GM18517 (cell line): ENCODE results near the gene PLPPR4.
A peak's percentile ranks its signal among the peaks of the same experiment; 100 is the strongest.
"Not testable (repeated sequence)": the region's sequence is repeated elsewhere in the genome, so short reads cannot be mapped to it uniquely, and the experiment has no call there.

Experiments used
- ATAC-seq: cut with Tn5 transposase; IDR thresholded peaks from one replicate; pipeline ENCODE4 v1.9.1; 2021; ENCODE audit warnings: mild to moderate bottlenecking, moderate library complexity; ENCODE audit not compliant: unreplicated experiment

Gene PLPPR4

GRCh38 chr1:99264201-99265021 is at the start of gene PLPPR4:
TSS of gene PLPPR4 (plus strand) at chr1:99264492. CDS start at chr1:99264594, 102 bp downstream.
- ATAC-seq = no peak

GRCh38 chr1:99216956-99217355 is 47.3 kb upstream of the PLPPR4 start:
- no peak for ATAC-seq

GRCh38 chr1:99217599-99217998 is 46.7 kb upstream of the PLPPR4 start:
- no peak for ATAC-seq

GRCh38 chr1:99218572-99218971 is 45.7 kb upstream of the PLPPR4 start:
- ATAC-seq = no peak

- ATAC-seq = peak; percentile 91
Measured at GRCh38 chr1:99218999-99219398, 45.3 kb upstream of the PLPPR4 start.

GRCh38 chr1:99227056-99227897 is 37.0 kb upstream of the PLPPR4 start:
- ATAC-seq = no peak

GRCh38 chr1:99228153-99228552 is 36.1 kb upstream of the PLPPR4 start:
- ATAC-seq = no peak

- ATAC-seq = no peak
Measured at GRCh38 chr1:99229122-99229521, 35.2 kb upstream of the PLPPR4 start.

GRCh38 chr1:99230695-99231094 is 33.6 kb upstream of the PLPPR4 start:
- ATAC-seq = no peak

- no peak for ATAC-seq
Measured at GRCh38 chr1:99232172-99232571, 32.1 kb upstream of the PLPPR4 start.

GRCh38 chr1:99233446-99233845 is 30.8 kb upstream of the PLPPR4 start:
- no peak for ATAC-seq

- ATAC-seq = no peak
Measured at GRCh38 chr1:99236756-99237155, 27.5 kb upstream of the PLPPR4 start.

- ATAC-seq = no peak
Measured at GRCh38 chr1:99239690-99240089, 24.6 kb upstream of the PLPPR4 start.

GRCh38 chr1:99240621-99241020 is 23.7 kb upstream of the PLPPR4 start:
- ATAC-seq = no peak

GRCh38 chr1:99246152-99246551 is 18.1 kb upstream of the PLPPR4 start:
- ATAC-seq = no peak

GRCh38 chr1:99247199-99247598 is 17.1 kb upstream of the PLPPR4 start:
- ATAC-seq = no peak

GRCh38 chr1:99250728-99251127 is 13.6 kb upstream of the PLPPR4 start:
- ATAC-seq = no peak

- ATAC-seq = no peak
Measured at GRCh38 chr1:99251308-99251707, 13.0 kb upstream of the PLPPR4 start.

- no peak for ATAC-seq
Measured at GRCh38 chr1:99252630-99253029, 11.7 kb upstream of the PLPPR4 start.

- ATAC-seq = not testable (repeated sequence)
Measured at GRCh38 chr1:99260402-99260801, 3.9 kb upstream of the PLPPR4 start.

- ATAC-seq = no peak
Measured at GRCh38 chr1:99265124-99265523, 832 bp downstream of the PLPPR4 start.

GRCh38 chr1:99266726-99267125 is 2.4 kb downstream of the PLPPR4 start:
- ATAC-seq = no peak
